ES-I3 (cell line): ENCODE measurements around the gene CRTC3.
"Not testable (repeated sequence)": the region's sequence is repeated elsewhere in the genome, so short reads cannot be mapped to it uniquely, and the experiment has no call there.

ENCODE experiments used
- H3K36me3 ChIP-seq: 2 replicates; pipeline ENCODE4 v1.6.1; 2013; ENCODE audit warnings: mild to moderate bottlenecking, low read length, control low read depth, moderate library complexity; ENCODE audit not compliant: insufficient read depth
- H3K4me1 ChIP-seq: 2 replicates; pipeline ENCODE4 v1.6.1; 2013; ENCODE audit warnings: mild to moderate bottlenecking, control low read depth, low read length; ENCODE audit not compliant: insufficient read depth
- H3K9ac ChIP-seq: 2 replicates; pipeline ENCODE4 v1.6.1; 2013; ENCODE audit warnings: low read depth, mild to moderate bottlenecking, low read length, moderate library complexity
- H3K9me3 ChIP-seq: 2 replicates; pipeline ENCODE4 v1.6.1; 2013; ENCODE audit warnings: mild to moderate bottlenecking, low read length, moderate library complexity; ENCODE audit not compliant: control insufficient read depth, insufficient read depth

The CRTC3 gene

DNA sequence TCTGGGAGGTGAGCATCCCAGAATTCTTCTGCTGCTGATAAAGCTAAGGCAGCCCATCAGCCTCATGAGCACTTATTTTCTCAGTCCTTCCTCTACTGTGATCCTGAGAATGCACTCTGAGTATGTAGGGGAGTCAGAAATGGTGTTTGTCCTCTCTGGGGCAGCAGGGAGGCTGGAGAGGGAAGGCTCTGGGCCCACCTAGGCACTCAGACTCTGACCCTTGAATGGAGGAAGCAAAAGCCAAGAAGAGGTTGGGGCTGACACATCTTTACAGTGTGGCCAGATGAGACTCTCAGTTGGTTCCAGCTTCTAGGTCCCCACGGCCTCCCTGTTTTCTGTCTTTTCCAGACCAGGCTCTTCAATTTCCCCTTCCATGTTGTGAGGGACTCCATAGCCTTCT lies 151.3 kb downstream of the CRTC3 start:
- Histone ChIP-seq H3K4me1 (no peaks in the 10 kb centered on the region), H3K9ac (no peak overlapping the region), H3K36me3 (no peaks in the 10 kb centered on the region), H3K9me3 (no peaks in the 10 kb centered on the region)

GRCh38 chr15:90681480-90681879 lies 151.8 kb downstream of the CRTC3 start:
- Histone ChIP-seq H3K9ac (no peak overlapping the region), H3K4me1 (no peaks in the 10 kb centered on the region), H3K9me3 (no peaks in the 10 kb centered on the region), H3K36me3 (no peaks in the 10 kb centered on the region)

DNA sequence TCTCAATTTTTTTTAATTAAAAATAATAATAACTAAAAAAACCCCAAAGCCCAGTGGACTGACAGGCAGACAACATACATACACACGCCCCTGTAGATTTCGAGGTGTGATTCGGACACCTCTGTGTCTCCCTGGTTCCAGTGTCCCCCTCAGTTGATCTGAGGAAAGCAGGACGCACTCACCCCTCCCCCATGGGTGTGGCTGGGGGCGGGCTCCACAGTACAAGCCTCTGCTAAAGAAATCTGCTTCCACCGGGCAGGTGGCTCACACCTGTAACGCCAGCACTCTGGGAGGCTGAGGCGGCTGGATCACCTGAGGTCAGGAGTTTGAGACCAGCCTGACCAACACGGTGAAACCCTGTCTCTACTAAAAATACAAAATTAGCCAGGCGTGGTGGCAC lies 153.6 kb downstream of the CRTC3 start:
- Histone ChIP-seq H3K9ac (no peak overlapping the region), H3K9me3 (no peaks in the 10 kb centered on the region), H3K4me1 (no peaks in the 10 kb centered on the region), H3K36me3 (no peaks in the 10 kb centered on the region)

- Histone ChIP-seq H3K9me3 (no peaks in the 10 kb centered on the region), H3K36me3 (no peaks in the 10 kb centered on the region), H3K4me1 (no peaks in the 10 kb centered on the region), H3K9ac (no peak overlapping the region)
These were observed 154.2 kb downstream of the CRTC3 start for GRCh38 chr15:90683876-90684275.

GRCh38 chr15:90684281-90684680 lies 154.6 kb downstream of the CRTC3 start:
- Histone ChIP-seq H3K9me3 (no peaks in the 10 kb centered on the region), H3K36me3 (no peaks in the 10 kb centered on the region), H3K4me1 (no peaks in the 10 kb centered on the region), H3K9ac (no peak overlapping the region)

DNA sequence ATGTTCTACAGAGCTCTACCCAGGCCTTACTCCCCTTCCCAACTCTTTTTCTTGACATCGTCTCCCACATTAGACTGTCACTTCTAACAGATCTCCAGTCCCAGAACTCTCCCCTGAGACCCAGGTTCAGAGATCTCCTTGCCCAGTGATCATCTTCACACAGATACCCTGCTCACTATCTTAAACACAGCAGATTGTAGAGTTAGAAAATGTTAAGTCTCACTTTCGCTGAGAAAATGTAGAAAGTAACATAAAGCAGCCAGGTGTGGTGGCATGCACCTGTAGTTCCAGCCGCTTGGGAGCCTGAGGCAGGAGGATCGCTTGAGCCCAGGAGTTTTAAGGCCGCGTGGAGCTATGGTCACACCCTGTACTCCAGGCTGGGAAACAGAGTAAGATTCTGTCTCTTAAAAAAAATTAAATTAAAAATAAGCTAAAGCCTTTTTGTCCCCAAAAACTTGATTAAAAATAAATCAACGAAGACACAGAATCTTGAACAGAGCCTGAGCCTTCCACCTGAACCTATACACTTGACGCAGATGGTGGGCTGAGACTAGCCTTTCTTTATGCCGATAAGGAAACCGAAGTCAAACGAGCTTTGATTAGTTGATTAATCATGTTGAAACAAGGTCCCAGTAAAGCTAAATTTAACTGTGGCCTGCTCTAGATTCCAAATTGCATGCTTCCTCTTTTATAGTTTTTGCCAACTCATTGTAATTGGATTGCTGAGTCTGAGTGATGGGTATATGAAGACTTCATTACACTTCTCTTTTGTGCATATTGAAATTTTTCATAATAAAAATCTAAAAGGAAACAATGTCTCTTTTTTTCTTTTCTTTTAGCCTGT lies 156.1 kb downstream of the CRTC3 start:
- Histone ChIP-seq H3K9me3 (no peaks in the 10 kb centered on the region), H3K4me1 (no peaks in the 10 kb centered on the region), H3K9ac (no peak overlapping the region), H3K36me3 (no peaks in the 10 kb centered on the region)

GRCh38 chr15:90686435-90687218 lies 156.9 kb downstream of the CRTC3 start:
- Histone ChIP-seq H3K4me1 (no peaks in the 10 kb centered on the region), H3K9ac (no peak overlapping the region), H3K36me3 (no peaks in the 10 kb centered on the region), H3K9me3 (no peaks in the 10 kb centered on the region)

- not testable (repeated sequence) for H3K36me3 ChIP-seq, H3K4me1 ChIP-seq, H3K9me3 ChIP-seq, H3K9ac ChIP-seq
These were observed 159.7 kb downstream of the CRTC3 start for GRCh38 chr15:90689326-90689961.

DNA sequence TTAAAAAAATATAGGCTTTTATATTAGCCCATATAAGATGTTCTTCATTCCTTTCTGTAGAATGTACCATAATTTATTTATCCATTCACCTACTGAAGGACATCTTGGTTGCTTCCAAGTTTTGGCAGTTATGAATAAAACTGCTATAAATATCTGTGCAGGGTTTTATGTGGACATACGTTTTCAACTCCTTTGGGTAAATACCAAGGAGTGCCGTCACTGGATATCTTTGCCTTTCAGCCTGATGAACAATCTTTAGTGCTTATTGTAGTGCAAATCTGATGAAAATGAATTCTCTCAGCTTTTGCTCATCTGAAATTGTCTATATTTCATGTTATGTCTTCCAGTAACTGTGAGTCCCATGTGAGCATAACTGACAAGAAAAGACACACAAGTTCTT lies 160.9 kb downstream of the CRTC3 start:
- H3K9me3 ChIP-seq: no peaks in the 10 kb centered on the region
- H3K4me1 ChIP-seq: no peaks in the 10 kb centered on the region
- H3K9ac ChIP-seq: no peak overlapping the region
- H3K36me3 ChIP-seq: no peaks in the 10 kb centered on the region

GRCh38 chr15:90691369-90691768 lies 161.6 kb downstream of the CRTC3 start:
- H3K9ac ChIP-seq: no peak overlapping the region
- no peaks in the 10 kb centered on the region for H3K9me3 ChIP-seq
- H3K36me3 ChIP-seq: no peaks in the 10 kb centered on the region
- no peaks in the 10 kb centered on the region for H3K4me1 ChIP-seq

DNA sequence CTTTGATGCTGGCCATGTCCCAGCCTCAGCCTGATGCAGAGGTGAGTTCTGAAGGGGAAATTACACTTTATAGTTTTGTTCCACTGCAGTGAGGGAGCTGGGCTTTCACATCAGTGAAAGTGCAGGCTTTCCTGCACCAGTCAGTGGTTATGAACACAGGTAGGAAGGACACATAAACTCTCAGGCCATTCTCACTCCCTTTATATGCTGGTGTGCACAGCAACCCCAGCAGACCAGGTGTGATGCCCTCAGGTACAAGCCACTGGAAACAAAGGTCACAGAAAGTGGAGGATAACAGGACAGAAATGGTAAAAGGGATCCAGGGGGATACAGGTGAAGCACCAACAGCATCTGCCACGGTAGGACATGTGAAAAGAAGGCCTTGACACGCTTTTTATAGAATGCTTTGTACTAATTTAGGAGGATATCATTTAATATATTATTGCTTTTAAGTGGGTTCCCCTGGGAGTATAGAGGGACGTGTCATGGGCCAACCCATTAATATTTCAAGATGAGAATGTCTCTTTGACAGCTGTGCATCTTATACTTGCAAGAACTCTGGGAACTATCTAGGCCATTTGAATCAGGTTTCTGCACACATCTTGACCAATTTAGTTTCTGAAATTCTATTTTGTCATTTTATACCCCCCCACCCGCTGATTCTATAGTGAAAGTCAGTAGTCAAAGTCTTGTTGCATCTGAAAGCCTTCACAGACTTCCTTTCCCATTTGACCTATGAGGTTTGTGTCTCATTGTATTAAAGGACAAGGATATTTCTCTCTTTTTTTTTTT lies 162.5 kb downstream of the CRTC3 start:
- Histone ChIP-seq H3K4me1 (no peaks in the 10 kb centered on the region), H3K9me3 (no peaks in the 10 kb centered on the region), H3K9ac (no peak overlapping the region), H3K36me3 (no peaks in the 10 kb centered on the region)
